Esophagus squamous epithelium (tissue), 4 donors: ENCODE data around the gene DPP4.

ENCODE experiments used
- CTCF ChIP-seq, 6 experiments: fragments of 450-650 bp in 4 of 6; fragments of 200-600 bp in 2 of 6; sonication (generic) in 2 of 6; IDR thresholded peaks; one replicate each; pipeline ENCODE4 v1.5.1; 2016 to 2019; ENCODE audit warnings: antibody characterized with exemption in 6 of 6, mild to moderate bottlenecking in 4 of 6, moderate library complexity in 4 of 6
- POLR2A ChIP-seq, 4 donors: fragments of 450-650 bp; IDR thresholded peaks; one replicate each; pipeline ENCODE4 v1.6.1; 2017; ENCODE audit warnings: antibody characterized with exemption in 4 of 4, mild to moderate bottlenecking in 4 of 4, moderate library complexity in 3 of 4

- TF ChIP-seq CTCF (IDR thresholded peaks at IDR 0.05) = no peak
- no peak for TF ChIP-seq POLR2A (IDR thresholded peaks at IDR 0.05)
These were observed 99.6 kb downstream of the DPP4 start for GRCh38 chr2:161974461-161974860.
